Stimulated activated CD8-positive, alpha-beta memory T cell treated with anti-CD3 and anti-CD28 coated beads, Interleukin-2, amount 100 ng/mL, for 1 hour (primary cell): ENCODE data around the gene IKZF3.
"Not testable (repeated sequence)": the region's sequence is repeated elsewhere in the genome, so short reads cannot be mapped to it uniquely, and the experiment has no call there.

ENCODE experiments used
- DNase-seq, 2 donors: peaks; one replicate each; pipeline ENCODE4 v3.0.0-alpha.2; 2020; ENCODE audit warnings: low read depth in 2 of 2

Gene IKZF3

DNA sequence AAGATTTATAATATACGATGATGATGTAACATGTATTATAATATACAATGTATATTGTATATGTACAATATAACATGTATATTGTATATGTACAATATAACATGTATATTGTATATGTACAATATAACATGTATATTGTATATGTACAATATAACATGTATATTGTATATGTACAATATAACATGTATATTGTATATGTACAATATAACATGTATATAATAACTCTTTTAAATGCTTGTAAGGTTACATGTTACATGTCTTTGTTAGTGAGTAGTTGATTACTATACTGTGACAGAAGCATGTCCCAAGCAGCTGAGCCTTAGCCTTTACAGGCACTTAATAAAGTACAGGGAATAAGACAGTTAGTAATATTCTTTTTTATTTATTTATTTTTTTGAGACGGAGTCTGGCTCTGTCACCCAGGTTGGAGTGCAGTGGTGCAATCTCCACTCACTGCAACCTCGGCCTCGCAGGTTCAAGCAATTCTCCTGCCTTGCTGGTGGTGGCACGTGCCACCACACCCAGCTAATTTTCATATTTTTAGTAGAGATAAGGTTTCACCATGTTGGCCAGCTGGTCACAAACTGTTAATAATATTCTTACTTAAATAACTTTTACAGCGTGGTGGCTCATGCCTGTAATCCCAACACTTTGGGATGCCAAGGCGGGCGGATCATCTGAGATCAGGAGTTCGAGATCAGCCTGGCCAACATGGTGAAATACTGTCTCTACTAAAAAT lies 8.0 kb downstream of the IKZF3 start:
- not testable (repeated sequence) for DNase-seq

DNA sequence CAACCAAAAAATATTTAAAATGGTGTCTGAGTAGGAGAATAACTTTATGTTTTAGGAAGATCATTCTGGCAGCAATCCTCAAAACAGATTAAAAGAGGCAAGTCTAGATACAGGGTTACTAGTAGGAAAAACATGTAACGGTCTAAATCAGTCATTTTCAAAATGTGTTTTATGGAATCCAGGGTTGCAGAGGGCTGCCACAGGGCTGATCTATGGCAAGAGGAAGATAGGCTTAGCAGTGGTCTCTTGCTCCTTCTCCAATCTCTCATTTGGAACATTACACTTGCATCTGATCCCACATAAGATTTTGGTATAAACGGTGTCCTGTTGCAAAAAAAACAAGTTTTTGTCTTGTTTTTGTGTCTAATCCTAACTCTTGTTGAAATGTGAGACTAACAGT lies 9.2 kb downstream of the IKZF3 start:
- DNase-seq: no peak

DNA sequence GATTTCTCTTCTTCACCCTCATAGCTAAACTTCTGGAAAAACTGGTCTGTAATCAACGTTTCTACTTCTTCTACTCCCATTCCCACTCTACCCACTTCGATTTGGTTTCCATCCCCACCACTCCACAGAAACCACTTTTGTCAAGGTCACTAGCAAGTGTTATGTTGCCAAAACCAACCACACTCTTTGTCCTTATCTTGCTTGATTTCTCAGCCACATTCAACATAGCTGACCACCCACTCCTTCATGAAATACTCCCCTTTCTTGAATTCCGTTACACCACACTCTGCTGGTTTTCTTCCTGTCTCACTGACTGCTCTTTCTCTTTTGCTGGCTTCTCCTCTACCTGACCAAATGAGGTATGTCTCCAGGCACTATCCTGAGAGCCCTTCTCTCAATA lies 11.9 kb downstream of the IKZF3 start:
- no peak for DNase-seq

DNA sequence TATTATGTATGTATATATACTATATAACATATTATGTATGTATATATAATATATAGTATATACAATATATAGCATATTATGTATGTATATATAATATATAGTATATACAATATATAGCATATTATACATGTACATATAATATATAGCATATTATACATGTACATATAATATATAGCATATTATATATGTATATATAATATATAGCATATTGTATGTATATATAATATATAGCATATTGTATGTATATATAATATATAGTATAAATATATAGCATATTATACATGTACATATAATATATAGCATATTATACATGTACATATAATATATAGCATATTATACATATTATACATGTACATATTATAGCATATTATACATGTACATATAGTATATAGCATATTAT lies 13.9 kb downstream of the IKZF3 start:
- DNase-seq: not testable (repeated sequence)

DNA sequence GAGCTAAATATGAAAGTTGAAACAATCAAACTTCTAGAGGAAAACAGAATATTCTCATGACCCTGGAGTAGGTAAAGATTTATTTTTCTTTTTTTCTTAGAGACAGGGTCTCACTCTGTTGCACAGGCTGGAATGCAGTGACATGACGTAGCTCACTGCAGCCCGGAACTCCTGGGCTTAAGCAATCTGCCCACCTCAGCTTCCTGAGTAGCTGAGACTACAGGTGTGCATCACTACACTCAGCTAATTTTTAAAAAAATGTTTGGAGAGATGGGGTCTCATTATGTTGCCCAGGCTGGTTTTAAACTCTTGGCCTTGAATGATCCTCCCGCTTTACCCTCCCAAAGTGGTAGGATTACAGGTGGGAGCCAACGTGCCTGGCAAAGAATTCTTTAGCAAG lies 15.5 kb downstream of the IKZF3 start:
- DNase-seq: no peak

DNA sequence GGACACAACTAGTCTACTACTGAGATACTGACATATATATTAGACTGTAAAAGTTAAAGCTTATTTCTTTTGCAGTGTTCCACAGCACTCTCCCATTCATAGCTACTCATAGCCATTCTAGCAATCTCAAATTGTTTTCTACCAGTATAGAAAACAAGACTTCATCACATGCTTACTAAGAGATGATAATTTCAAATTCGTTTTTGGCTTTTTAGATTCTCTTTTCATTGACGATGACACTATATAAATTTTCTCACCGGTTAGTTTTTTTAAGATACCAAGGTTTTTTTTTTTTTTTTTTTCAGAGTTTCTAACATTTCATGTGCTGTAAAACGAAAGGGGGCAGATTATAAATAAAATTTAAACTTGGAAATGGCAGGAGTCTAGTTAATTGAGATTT lies 17.9 kb downstream of the IKZF3 start:
- no peak for DNase-seq

DNA sequence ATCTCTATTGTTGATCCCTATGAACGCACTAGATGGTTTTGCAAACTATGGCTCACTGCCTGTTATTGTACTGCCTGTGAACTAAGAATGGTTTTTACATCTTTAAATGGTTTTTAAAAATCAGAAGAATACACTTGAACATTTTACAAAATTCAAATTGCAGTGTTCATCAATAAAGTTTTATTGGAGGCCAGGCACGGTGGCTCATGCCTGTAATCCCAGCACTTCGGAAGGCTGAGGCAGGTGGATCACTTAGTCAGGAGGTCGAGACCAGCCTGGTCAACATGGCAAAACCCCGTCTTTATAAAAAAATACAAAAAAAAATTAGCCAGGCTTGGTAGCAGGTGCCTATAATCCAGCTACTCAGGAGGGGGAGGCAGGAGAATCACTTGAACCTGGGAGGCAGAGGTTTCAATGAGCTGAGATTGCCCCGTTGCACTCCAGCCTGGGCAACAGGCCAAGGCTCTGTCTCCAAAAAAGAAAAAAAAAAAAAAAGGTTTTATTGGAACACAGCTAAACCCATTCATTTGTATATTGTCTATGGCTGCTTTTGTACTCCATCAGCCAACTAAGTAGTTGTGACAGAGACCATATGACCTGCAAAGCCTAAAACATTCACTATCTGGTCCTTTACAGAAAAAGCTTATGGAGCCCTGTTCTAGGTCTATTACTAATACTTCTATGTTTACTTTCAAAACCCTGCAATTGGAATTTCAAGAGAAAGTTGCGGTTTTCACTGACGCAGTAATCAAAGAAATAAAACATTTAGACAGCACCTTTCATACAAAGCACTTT lies 18.9 kb downstream of the IKZF3 start:
- DNase-seq: no peak

DNA sequence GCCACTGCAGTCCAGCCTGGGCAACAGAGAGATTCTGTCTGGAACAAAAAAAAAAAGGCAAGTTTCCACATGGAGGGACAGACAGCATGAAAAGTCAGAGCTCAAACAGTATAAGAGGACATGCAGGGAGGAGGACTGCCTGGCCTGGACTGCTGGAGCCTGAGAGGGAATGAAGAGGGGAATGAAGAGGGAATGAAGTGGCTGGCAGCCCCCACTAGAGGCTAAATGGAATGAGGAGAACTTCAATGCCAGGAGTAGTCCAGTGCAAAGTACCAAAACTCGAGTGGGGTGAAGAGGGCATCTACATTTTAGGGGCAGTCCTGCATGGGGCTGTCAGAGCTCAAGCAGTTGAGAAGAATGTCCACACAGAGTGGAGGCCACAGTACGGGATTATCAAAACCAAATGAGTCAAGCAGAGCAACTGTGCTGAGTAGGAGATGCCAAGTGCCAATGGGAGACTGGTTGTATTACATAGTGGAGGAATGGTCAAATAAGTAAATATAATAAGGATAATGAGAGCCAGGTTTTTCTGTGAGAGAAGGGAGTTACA lies 22.9 kb downstream of the IKZF3 start:
- no peak for DNase-seq

DNA sequence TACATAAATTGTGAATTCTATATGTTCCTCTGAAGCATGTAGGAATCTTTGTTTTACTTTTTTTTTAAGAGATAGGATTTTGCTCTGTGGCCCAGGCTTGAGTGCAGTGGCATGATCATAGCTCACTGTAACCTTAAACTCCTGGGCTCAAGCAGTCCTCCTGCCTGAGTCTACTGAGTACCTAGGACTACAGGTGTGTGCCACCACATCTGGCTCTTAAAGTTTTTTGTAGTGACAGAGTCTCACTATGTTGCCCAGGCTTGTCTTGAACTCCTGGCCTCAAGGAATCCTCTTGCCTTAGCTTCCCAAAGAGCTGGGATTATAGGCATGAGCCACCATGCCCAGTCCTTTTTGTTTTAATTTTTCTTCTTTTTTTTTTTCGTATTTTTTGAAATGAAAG lies 25.3 kb downstream of the IKZF3 start:
- DNase-seq: no peak

DNA sequence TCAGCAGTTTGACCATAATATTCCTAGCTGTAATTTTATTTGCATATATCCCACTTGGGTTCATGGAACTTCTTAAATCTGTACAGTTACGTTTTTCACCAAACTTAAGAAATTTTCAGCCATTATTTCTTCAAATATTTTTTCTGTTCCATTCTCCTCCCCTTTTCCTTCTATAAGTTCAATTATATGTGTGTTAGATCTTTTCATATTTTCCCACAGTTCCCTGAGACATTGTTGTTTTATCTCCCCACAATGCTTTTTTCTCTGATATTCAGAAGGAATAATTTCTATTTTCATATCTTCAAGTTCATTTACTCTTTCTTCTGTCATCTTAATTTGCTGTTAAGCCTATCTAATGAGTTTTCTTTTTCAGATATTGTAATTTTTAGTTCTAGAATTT lies 26.1 kb downstream of the IKZF3 start:
- DNase-seq: no peak

DNA sequence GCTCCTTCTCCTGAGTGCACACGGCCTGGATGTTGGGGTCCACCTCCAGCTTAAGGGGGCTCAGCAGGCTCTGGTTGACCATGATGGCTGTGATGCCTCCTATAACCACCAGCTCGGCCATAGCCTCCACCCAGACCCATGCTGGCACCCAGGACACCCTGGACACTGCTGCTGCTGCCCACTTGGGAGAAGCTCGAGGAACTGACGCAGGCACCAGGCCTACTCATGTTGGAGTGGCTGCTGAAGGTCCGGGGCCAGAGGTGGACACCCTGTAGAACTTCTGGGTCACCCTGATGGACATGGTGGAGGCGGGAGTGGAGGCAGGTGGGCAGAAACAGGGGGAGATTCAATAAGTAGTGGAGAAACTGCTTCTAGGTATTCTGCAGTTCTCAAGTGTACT lies 28.0 kb downstream of the IKZF3 start:
- no peak for DNase-seq

DNA sequence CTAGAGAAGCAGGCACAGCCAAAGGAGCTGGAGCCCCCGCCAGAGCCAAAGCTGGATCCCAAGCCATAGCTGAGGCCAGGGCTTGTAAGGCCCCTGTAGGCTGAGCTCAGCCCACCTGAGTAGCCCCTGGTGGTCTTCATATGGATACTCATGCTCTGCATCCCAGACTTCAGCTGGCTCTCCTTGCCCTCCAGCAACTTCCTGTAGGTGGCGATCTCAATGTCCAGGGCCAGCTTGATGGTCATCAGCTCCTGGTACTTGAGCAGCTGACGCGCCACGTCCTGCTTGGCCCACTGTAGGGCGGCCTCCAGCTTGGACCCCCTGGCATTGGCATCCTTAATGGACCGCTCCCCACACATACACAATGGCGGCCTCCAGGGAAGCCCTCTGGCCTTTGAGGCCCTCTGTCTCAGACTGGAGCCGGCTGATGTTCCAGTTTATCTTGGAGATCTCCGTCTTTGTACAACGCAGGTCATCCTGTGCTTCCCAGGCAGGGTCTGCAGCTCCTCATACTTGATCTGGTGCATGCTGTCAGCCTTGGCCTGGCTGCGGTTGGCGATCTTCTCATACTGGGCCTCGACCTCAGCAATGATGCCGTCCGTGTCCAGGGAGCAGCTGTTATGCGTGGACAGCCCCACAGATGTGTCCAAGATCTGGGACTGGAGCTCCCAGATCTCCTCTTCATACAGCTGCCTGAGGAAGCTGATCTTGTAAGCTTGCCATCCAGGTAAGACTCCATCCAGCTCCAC lies 28.9 kb downstream of the IKZF3 start:
- no peak for DNase-seq

DNA sequence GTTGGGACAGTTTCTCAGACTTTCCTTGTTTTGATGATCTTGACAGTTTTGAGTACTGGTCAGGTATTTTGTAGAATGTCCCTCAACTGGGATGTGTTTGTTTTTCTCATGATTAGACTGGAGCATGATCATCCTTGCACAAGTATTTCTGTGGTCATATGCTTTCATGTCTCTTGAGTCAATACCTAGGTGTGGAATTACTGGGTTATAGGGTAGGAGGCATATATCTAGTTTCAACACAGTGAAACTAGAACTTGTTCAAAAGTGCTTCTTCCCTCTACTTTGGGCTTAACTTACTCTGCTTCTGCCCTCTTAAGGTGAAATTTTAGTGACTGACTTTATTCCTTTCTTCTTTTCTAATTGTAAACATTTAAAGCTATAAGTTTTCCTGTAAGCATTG lies 30.1 kb downstream of the IKZF3 start:
- DNase-seq: no peak

DNA sequence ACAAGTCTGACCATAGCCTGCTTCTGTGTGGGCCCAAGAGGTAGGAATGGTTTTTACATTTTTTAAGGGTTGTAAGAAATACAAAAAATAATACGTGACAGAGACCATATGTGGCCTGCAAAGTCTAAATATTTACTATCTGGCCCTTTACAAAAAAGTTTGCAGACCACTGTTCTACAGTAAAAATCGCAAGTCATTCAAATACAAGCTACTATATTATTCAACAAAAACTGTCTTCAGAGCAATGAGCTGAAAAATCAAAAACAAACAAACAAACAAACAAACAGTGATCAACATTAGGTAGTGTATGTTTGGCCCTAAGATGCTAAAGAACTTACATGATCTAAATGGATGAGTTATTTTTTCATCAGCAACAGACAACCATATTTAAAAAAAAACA lies 32.5 kb downstream of the IKZF3 start:
- no peak for DNase-seq

DNA sequence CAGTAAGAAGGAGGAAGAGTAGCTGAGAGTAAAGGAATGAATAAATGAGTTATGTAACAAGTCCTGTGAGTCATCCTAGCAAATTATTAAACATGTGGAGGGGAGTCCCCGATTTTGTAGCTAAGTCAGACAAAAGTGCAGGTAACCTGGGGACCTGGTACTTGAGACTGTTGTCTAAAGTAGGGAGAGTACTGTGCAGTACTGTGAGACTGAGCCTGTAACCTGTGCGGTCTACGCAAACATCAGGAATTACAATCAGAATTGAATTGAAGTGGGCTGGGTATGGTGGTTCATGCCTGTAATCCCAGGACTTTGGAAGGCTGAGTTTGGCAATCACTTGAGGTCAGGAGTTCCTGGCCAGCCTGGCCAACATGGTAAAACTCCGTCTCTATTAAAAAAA lies 35.7 kb downstream of the IKZF3 start:
- no peak for DNase-seq

DNA sequence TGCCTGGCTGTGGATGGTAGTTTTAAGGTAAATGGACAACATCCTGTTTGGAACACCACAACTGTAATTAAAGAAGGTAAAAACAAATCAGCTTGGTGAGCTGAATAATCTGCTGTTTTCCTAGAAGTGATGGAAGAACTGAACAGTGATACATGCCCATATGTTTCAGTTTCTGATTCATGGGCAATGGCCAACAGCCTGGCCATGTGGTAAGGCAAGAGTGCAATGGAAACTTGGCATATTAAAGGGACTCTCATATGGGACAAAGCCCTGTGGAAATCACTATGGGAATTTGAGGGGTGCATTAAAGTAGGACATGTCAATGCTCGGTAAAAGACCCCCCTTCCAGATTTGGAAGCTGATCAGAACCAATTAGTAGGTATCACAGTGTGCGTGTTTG lies 37.8 kb downstream of the IKZF3 start:
- DNase-seq: no peak

DNA sequence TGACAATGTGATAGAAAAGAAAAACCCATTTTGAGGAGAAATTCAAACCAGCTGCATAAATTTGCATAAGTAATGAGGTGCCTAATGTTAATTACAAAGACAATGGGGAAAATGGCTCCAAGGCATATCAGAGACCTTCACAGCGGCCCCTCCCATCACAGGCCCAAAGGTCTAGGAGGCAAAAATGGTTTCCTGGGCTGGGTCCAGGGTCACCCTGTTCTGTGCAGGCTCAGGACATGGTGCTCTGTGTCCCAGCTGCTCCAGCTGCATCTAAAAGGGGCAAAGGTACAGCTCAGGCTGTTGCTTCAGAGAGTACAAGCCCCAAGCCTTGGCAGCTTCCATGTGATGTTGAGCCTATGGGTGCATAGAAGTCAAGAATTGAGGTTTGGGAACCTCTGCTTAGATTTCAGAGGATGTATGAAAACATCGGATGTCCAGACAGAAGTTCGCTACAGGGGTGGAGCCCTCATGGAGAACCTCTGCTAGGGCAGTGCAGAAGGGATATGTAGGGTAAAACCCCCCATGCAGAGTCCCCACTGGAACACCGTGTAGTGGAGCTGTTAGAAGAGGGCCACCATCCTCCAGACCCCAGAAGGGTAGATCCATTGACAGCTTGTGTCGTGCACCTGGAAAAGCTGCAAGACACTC lies 40.6 kb downstream of the IKZF3 start:
- no peak for DNase-seq

DNA sequence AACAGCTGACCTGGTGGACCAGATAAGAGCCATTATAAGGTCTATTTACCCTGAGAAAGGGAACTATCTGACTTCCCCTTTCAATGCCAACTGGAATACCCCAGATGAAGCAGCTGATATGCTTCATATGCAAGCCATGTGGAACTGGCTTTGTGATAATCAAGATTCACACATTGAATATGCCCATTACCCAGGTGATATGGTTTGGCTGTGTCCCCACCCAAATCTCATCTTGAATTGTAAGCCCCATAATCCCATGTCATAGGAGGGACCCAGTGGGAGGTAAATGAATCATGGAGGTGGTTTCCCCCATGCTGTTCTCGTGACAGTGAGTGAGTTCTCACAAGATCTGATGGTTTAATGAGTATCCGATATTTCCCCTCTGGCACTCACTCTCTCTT lies 42.1 kb downstream of the IKZF3 start:
- DNase-seq: no peak

DNA sequence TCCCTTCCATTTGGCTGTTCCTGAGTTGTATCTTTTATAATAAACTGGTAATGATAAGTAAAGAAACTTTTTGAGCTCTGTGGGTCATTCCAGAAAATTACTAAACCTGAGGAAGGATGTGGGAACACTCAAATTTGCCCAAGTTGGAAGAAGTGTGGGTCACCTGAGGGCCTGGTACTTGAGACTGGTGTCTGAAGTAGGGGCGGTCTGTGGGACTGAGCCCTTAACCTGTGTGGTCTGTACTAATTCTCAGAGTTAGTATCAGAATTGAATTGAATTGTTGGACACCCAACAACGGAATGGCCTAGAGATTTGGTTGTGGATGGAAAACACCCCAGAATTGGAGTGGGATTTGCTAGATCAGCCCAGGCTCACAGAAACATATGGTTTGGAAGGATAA lies 43.1 kb downstream of the IKZF3 start:
- DNase-seq: no peak

DNA sequence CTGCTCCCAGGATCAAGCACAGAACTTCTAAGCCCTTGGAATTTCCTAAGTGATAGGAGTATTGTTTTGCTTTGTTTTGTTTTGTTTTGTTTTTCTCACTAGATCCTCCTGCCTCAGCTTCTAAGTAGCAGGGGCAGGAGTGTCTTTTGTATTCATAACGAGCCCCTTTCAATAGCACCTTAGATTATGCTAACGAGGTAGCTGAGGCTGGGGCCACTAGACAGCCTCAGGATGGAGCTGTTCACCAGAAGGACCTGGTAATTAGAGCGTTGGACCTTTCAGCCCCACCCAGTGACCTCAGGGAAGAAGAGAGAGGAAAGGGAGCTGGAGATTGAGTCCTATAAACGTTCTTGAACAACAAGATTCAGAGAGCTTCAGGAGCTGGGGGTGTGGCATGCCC lies 43.6 kb downstream of the IKZF3 start:
- DNase-seq: no peak

DNA sequence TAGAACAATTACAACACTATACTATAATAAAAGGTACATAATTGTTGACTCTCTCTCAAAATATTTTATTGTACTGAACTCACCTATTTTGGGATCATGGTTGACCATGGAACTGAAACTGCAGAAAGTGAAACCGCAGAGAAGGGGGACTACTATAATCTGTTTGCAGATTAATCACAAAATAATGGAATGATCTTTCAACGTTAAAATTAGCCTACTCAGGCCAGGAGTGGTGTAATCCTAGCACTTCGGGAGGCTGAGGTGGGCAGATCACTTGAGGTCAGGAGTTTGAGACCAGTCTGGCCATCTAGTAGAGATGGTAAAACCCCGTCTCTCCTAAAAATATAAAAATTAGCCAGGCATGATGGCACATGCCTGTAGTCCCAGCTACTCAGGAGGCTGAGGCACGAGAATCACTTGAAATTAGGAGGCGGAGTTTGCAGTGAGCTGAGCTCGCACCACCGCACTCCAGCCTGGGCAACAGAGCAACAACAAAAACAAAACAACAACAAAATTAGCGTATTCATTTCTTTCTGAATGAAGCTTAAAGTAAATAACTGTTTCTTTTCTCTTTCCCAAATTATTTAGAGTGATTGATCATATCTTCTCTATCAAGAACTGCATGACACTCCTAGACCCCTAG lies 45.6 kb downstream of the IKZF3 start:
- no peak for DNase-seq
